ENCODE measurements around the gene ECM1. TPM values are rescaled to one million over a fixed set of nuclear protein-coding genes. Genes with fewer than 3 reads are reported as not detected.
A peak's percentile ranks its signal among the peaks of the same experiment; 100 is the strongest.

ECM1 gene
- total RNA-seq, 1 experiment from 2014 or later, result 3.7 TPM

GRCh38 chr1:150514913-150515327, 7.0 kb downstream of the ECM1 start:
- intact Hi-C loops (cut with micrococcal nuclease), result no loop called here
- peak overlapping the region; percentile 92 for H2AFZ ChIP-seq (ENCODE audit: low read length)
- no peaks in the 10 kb centered on the region for H3K36me3 ChIP-seq (ENCODE audit: low read depth, low read length)
- peak overlapping the region; percentile 49 for H3K9ac ChIP-seq (ENCODE audit: low read length)
- H3K79me2 ChIP-seq (ENCODE audit: low read length), result no peaks in the 10 kb centered on the region
- no peaks in the 10 kb centered on the region for H3F3A ChIP-seq (ENCODE audit: low read length, unreplicated experiment)
- ChIA-PET CTCF (no interaction called here), POLR2A (ENCODE audit: unreplicated experiment) (interaction anchor here (0.6 kb wide), 1 partner anchor 34 kb away, joined by 5 read pairs; no protein-coding TSS in a partner anchor)
- peaks cover 11% of the 10 kb centered on the region for H3K4me1 ChIP-seq (ENCODE audit: insufficient read depth, low read length)
- no peaks in the 10 kb centered on the region for H3K27me3 ChIP-seq (ENCODE audit: low read length)
- H3K9me3 ChIP-seq (ENCODE audit: low read length), result no peaks in the 10 kb centered on the region
- peak overlapping the region; percentile 71 for H3K4me3 ChIP-seq (ENCODE audit: low read length)
- no peak for ATAC-seq
- H4K20me1 ChIP-seq (ENCODE audit: low read length), result no peaks in the 10 kb centered on the region
- H3K27ac ChIP-seq (ENCODE audit: low read length), result no peak overlapping the region
- DNase-seq, result no peak
- peak overlapping the region; percentile 81 for H3K4me2 ChIP-seq (ENCODE audit: low read length)
- TF ChIP-seq, protein P1, sequence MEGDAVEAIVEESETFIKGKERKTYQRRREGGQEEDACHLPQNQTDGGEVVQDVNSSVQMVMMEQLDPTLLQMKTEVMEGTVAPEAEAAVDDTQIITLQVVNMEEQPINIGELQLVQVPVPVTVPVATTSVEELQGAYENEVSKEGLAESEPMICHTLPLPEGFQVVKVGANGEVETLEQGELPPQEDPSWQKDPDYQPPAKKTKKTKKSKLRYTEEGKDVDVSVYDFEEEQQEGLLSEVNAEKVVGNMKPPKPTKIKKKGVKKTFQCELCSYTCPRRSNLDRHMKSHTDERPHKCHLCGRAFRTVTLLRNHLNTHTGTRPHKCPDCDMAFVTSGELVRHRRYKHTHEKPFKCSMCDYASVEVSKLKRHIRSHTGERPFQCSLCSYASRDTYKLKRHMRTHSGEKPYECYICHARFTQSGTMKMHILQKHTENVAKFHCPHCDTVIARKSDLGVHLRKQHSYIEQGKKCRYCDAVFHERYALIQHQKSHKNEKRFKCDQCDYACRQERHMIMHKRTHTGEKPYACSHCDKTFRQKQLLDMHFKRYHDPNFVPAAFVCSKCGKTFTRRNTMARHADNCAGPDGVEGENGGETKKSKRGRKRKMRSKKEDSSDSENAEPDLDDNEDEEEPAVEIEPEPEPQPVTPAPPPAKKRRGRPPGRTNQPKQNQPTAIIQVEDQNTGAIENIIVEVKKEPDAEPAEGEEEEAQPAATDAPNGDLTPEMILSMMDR (conservative IDR thresholded peaks at IDR 0.05; ENCODE audit: low read depth, low read length), result no peak
- no peak for TF ChIP-seq EZH2phosphoT487 (IDR thresholded peaks at IDR 0.05; ENCODE audit: borderline replicate concordance, low read length)
- TF ChIP-seq EZH2 (IDR thresholded peaks at IDR 0.05; ENCODE audit: low read length, unreplicated experiment), result no peak
- H3K9me2 ChIP-seq (replicated peaks; ENCODE audit: low read length), result no peaks in the 10 kb centered on the region
- BruUV-seq (replicated peaks), result TSS peak; percentile 95

DNA sequence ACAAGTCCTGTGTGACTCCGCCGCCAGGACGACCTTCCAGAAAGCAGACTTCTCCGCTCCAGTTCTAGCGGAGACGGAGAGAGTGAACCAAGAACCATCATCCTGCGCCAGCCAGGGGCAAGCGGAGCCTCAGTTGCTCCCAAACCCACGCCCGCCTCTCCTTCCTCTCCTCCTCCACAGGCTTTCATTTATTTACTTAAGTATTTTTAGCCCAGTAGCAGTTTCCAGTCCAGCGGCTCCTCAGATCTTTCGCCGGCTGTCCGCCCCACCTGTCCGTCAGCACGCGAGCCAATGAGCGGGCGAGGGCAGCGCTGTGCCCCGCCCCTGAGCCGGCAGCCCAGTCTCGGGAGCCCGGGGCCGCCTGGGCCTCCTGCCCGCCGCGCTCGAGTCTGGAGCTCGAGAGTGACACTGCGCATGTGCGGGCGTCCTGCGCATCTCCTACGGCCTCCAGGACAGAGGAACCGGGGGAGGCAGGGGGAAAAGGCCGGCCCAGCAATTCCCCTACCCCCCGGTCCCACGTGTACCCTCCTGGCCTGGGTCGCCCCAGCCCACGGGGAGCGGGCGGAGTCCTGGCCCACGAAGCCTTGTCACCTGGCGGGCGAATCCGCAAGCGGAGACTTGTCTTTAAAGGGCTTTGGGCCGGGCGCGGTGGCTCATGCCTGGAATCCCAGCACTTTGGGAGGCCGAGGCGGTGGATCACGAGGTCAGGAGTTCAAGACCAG, 7.6 kb downstream of the ECM1 start, which contains the start of gene FALEC:
FALEC (plus strand) TSS at position 425 of the 722 bp plus-strand sequence.
- H3K4me1 ChIP-seq (ENCODE audit: insufficient read depth, low read length), result peaks cover 11% of the 10 kb centered on the region
- BruUV-seq (replicated peaks), result no TSS peak
- H4K20me1 ChIP-seq (ENCODE audit: low read length), result no peaks in the 10 kb centered on the region
- ATAC-seq (peak; percentile 97), DNase-seq (peak; percentile 99)
- H3K4me3 ChIP-seq (ENCODE audit: low read length), result peak within 1 kb of the TSS; percentile 71
- intact Hi-C loops (cut with micrococcal nuclease), result no loop called here
- TF ChIP-seq EZH2 (IDR thresholded peaks at IDR 0.05; ENCODE audit: low read length, unreplicated experiment) (no peak), EZH2phosphoT487 (IDR thresholded peaks at IDR 0.05; ENCODE audit: borderline replicate concordance, low read length) (no peak)
- TF ChIP-seq, protein P1 (conservative IDR thresholded peaks at IDR 0.05; ENCODE audit: low read depth, low read length), result no peak
- H3K4me2 ChIP-seq (ENCODE audit: low read length), result peak within 1 kb of the TSS; percentile 81
- POLR2A ChIA-PET (ENCODE audit: unreplicated experiment), result interaction anchor here (0.5 to 1.1 kb wide), 5 partner anchors 18 to 309 kb away, joined by 3 to 10 read pairs (median 8); partner anchors contain the start of gene RPRD2
- peak within 1 kb of the TSS; percentile 92 for H2AFZ ChIP-seq (ENCODE audit: low read length)
- no peaks in the 10 kb centered on the region for H3K36me3 ChIP-seq (ENCODE audit: low read depth, low read length)
- no peaks in the 10 kb centered on the region for H3K27me3 ChIP-seq (ENCODE audit: low read length)
- H3K9me2 ChIP-seq (replicated peaks; ENCODE audit: low read length), result no peaks in the 10 kb centered on the region
- H3K9ac ChIP-seq (ENCODE audit: low read length), result peak within 1 kb of the TSS; percentile 65
- CTCF ChIA-PET, result interaction anchor here (0.6 to 0.7 kb wide), 4 partner anchors 161 to 465 kb away, joined by 3 to 16 read pairs (median 4); no protein-coding TSS in a partner anchor
- no peaks in the 10 kb centered on the region for H3F3A ChIP-seq (ENCODE audit: low read length, unreplicated experiment)
- H3K79me2 ChIP-seq (ENCODE audit: low read length), result no peaks in the 10 kb centered on the region
- H3K9me3 ChIP-seq (ENCODE audit: low read length), result no peaks in the 10 kb centered on the region
- H3K27ac ChIP-seq (ENCODE audit: low read length), result no peak within 1 kb of the TSS
